ENCODE results near the gene MRPS34. TPM values are rescaled to one million over a fixed set of nuclear protein-coding genes. Genes with fewer than 3 reads are reported as not detected.
A peak's percentile ranks its signal among the peaks of the same experiment; 100 is the strongest.

MRPS34 gene
- total RNA-seq, 1 experiment from 2014 or later = 101 TPM

GRCh38 chr16:1729445-1729844 lies 43.5 kb downstream of the MRPS34 start:
- no peaks in the 10 kb centered on the region for H4K20me1 ChIP-seq (ENCODE audit: insufficient read depth, low read depth, low read length)
- H3K27me3 ChIP-seq (ENCODE audit: low read length) = no peaks in the 10 kb centered on the region
- peaks cover 41% of the 10 kb centered on the region for H3K36me3 ChIP-seq (ENCODE audit: insufficient read depth, low read length)
- no peak overlapping the region for H3K27ac ChIP-seq (ENCODE audit: low read length)
- DNase-seq = no peak
- H3K9me3 ChIP-seq (ENCODE audit: low read length) = no peaks in the 10 kb centered on the region; the same call in 1 of the 2 replicates
- H3K79me2 ChIP-seq (ENCODE audit: low read length) = peaks cover 16% of the 10 kb centered on the region
- H3K4me1 ChIP-seq (ENCODE audit: low read length) = no peaks in the 10 kb centered on the region
- H3K4me2 ChIP-seq (ENCODE audit: low read depth, low read length, poor library complexity, severe bottlenecking) = no peak overlapping the region
- no peak overlapping the region for H3K9ac ChIP-seq (ENCODE audit: low read length)
- H3K9me2 ChIP-seq (replicated peaks; ENCODE audit: insufficient read depth, low read length) = no peaks in the 10 kb centered on the region
- no peak overlapping the region for H3K4me3 ChIP-seq (ENCODE audit: low read length)
- H2AFZ ChIP-seq (ENCODE audit: low read length) = no peak overlapping the region

GRCh38 chr16:1729026-1729425 lies 43.9 kb downstream of the MRPS34 start:
- DNase-seq = no peak
- Histone ChIP-seq H3K36me3 (ENCODE audit: insufficient read depth, low read length) (peaks cover 39% of the 10 kb centered on the region), H3K79me2 (ENCODE audit: low read length) (peaks cover 20% of the 10 kb centered on the region), H3K4me1 (ENCODE audit: low read length) (no peaks in the 10 kb centered on the region), H4K20me1 (ENCODE audit: insufficient read depth, low read depth, low read length) (no peaks in the 10 kb centered on the region), H3K9me2 (replicated peaks; ENCODE audit: insufficient read depth, low read length) (no peaks in the 10 kb centered on the region), H3K9me3 (ENCODE audit: low read length) (no peaks in the 10 kb centered on the region), H3K27ac (ENCODE audit: low read length) (no peak overlapping the region), H3K4me3 (ENCODE audit: low read length) (no peak overlapping the region), H2AFZ (ENCODE audit: low read length) (no peak overlapping the region), H3K27me3 (ENCODE audit: low read length) (no peaks in the 10 kb centered on the region), H3K9ac (ENCODE audit: low read length) (no peak overlapping the region), H3K4me2 (ENCODE audit: low read depth, low read length, poor library complexity, severe bottlenecking) (no peak overlapping the region)

- Histone ChIP-seq H3K9me2 (replicated peaks; ENCODE audit: insufficient read depth, low read length) (no peaks in the 10 kb centered on the region), H2AFZ (ENCODE audit: low read length) (no peak overlapping the region), H3K9ac (ENCODE audit: low read length) (no peak overlapping the region), H3K79me2 (ENCODE audit: low read length) (peaks cover 31% of the 10 kb centered on the region), H3K4me1 (ENCODE audit: low read length) (peaks cover 4% of the 10 kb centered on the region), H3K27me3 (ENCODE audit: low read length) (no peaks in the 10 kb centered on the region), H4K20me1 (ENCODE audit: insufficient read depth, low read depth, low read length) (no peaks in the 10 kb centered on the region), H3K36me3 (ENCODE audit: insufficient read depth, low read length) (peaks cover 28% of the 10 kb centered on the region), H3K4me3 (ENCODE audit: low read length) (no peak overlapping the region), H3K9me3 (ENCODE audit: low read length) (no peaks in the 10 kb centered on the region), H3K27ac (ENCODE audit: low read length) (no peak overlapping the region), H3K4me2 (ENCODE audit: low read depth, low read length, poor library complexity, severe bottlenecking) (no peak overlapping the region)
- DNase-seq = no peak
Observed at GRCh38 chr16:1727651-1728624, 45.0 kb downstream of the MRPS34 start.

GRCh38 chr16:1726661-1727502 lies 46.1 kb downstream of the MRPS34 start:
- H4K20me1 ChIP-seq (ENCODE audit: insufficient read depth, low read depth, low read length) = no peaks in the 10 kb centered on the region
- H2AFZ ChIP-seq (ENCODE audit: low read length) = no peak overlapping the region
- peaks cover 36% of the 10 kb centered on the region for H3K79me2 ChIP-seq (ENCODE audit: low read length)
- peaks cover 4% of the 10 kb centered on the region for H3K4me1 ChIP-seq (ENCODE audit: low read length)
- no peaks in the 10 kb centered on the region for H3K9me3 ChIP-seq (ENCODE audit: low read length)
- H3K9me2 ChIP-seq (replicated peaks; ENCODE audit: insufficient read depth, low read length) = no peaks in the 10 kb centered on the region
- no peak overlapping the region for H3K27ac ChIP-seq (ENCODE audit: low read length)
- H3K4me2 ChIP-seq (ENCODE audit: low read depth, low read length, poor library complexity, severe bottlenecking) = no peak overlapping the region
- no peaks in the 10 kb centered on the region for H3K27me3 ChIP-seq (ENCODE audit: low read length)
- no peak overlapping the region for H3K4me3 ChIP-seq (ENCODE audit: low read length)
- DNase-seq = no peak
- H3K36me3 ChIP-seq (ENCODE audit: insufficient read depth, low read length) = peaks cover 19% of the 10 kb centered on the region
- no peak overlapping the region for H3K9ac ChIP-seq (ENCODE audit: low read length)

DNA sequence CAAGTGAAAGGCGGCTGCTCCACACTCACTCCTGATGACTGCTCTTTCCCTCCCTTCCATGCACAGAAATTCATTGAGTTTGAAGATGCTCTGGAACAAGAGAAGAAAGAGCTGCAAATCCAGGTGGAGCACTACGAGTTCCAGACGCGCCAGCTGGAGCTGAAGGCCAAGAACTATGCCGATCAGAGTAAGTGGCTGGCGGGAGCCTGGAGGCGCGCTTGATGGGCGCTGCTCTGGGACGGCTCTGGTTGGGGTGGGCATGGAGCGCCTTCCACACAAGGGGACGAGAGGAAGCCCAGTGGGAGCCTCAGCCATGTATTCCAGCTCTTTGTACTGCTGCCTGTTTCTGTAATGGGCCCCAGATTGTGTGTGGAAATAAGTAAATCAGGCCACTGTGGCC lies 48.4 kb downstream of the MRPS34 start:
- no peak overlapping the region for H2AFZ ChIP-seq (ENCODE audit: low read length)
- peaks cover 42% of the 10 kb centered on the region for H3K79me2 ChIP-seq (ENCODE audit: low read length)
- peaks cover 4% of the 10 kb centered on the region for H3K4me1 ChIP-seq (ENCODE audit: low read length)
- H3K9me3 ChIP-seq (ENCODE audit: low read length) = no peaks in the 10 kb centered on the region
- H4K20me1 ChIP-seq (ENCODE audit: insufficient read depth, low read depth, low read length) = no peaks in the 10 kb centered on the region
- H3K27ac ChIP-seq (ENCODE audit: low read length) = no peak overlapping the region
- no peak for DNase-seq
- no peaks in the 10 kb centered on the region for H3K27me3 ChIP-seq (ENCODE audit: low read length)
- no peak overlapping the region for H3K4me2 ChIP-seq (ENCODE audit: low read depth, low read length, poor library complexity, severe bottlenecking)
- H3K36me3 ChIP-seq (ENCODE audit: insufficient read depth, low read length) = peaks cover 13% of the 10 kb centered on the region
- H3K9ac ChIP-seq (ENCODE audit: low read length) = no peak overlapping the region
- H3K4me3 ChIP-seq (ENCODE audit: low read length) = no peak overlapping the region
- H3K9me2 ChIP-seq (replicated peaks; ENCODE audit: insufficient read depth, low read length) = no peaks in the 10 kb centered on the region

DNA sequence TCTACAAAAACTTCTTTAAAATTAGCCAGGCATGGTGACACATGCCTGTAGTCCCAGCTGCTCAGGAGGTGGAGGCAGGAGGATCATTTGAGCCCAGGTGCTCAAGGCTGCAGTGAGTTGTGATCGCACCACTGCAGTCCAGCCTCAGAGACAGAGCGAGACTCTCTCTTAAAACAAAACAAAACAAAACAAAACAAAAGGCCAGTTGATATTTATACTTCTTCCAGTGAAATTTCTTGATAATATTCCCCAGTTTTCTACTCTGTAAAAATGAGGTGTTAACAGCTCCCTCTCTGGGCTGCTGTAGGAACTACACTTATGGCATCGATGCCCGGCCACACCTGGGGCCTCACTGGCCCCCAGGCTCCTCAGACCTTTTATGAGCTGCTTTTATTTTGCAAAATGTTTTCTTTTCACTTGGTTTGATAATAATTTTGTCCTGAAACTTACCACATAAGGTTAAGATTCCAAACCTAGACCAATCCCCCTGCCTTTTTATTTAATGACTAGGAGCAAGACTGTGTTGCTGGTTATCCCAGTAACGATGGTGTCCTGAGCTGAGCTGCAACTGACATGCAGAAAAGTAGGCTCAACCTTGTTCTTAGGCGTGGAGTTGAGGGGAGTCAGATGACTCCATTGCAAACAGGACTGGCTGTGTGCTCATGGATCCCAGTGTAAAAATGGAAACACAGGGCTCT lies 49.3 kb downstream of the MRPS34 start:
- H3K4me3 ChIP-seq (ENCODE audit: low read length) = no peak overlapping the region
- H4K20me1 ChIP-seq (ENCODE audit: insufficient read depth, low read depth, low read length) = no peaks in the 10 kb centered on the region
- no peak overlapping the region for H3K4me2 ChIP-seq (ENCODE audit: low read depth, low read length, poor library complexity, severe bottlenecking)
- H3K27ac ChIP-seq (ENCODE audit: low read length) = no peak overlapping the region
- no peak overlapping the region for H2AFZ ChIP-seq (ENCODE audit: low read length)
- H3K9ac ChIP-seq (ENCODE audit: low read length) = no peak overlapping the region
- H3K79me2 ChIP-seq (ENCODE audit: low read length) = peaks cover 51% of the 10 kb centered on the region
- peaks cover 4% of the 10 kb centered on the region for H3K4me1 ChIP-seq (ENCODE audit: low read length)
- DNase-seq = peak; percentile 79
- no peaks in the 10 kb centered on the region for H3K27me3 ChIP-seq (ENCODE audit: low read length)
- H3K9me3 ChIP-seq (ENCODE audit: low read length) = no peaks in the 10 kb centered on the region
- H3K36me3 ChIP-seq (ENCODE audit: insufficient read depth, low read length) = peaks cover 13% of the 10 kb centered on the region
- no peaks in the 10 kb centered on the region for H3K9me2 ChIP-seq (replicated peaks; ENCODE audit: insufficient read depth, low read length)

Data from Karpas-422 (cell line).